Liver (tissue), 9 donors: ENCODE data around the gene DENND4A. TPM values are rescaled to one million over a fixed set of nuclear protein-coding genes. Genes with fewer than 3 reads are reported as not detected.

Experiments
- DNase-seq: peaks from one replicate; pipeline ENCODE4 v3.0.0-alpha.2; 2017; ENCODE audit warnings: low spot score
- H3K27ac ChIP-seq, 2 donors: one replicate each; pipeline ENCODE4 v1.7.0; 2013; ENCODE audit warnings: inconsistent platforms in 2 of 2, low read length in 2 of 2, control low read depth in 1 of 2, low read depth in 1 of 2, mild to moderate bottlenecking in 1 of 2
- H3K27me3 ChIP-seq, 4 donors: one replicate each; pipeline versions ENCODE4 v1.6.1 to v1.7.0; 2013; ENCODE audit warnings: low read length in 3 of 4, inconsistent platforms in 1 of 4, mild to moderate bottlenecking in 1 of 4, moderate library complexity in 1 of 4; ENCODE audit not compliant: control insufficient read depth in 4 of 4, insufficient read depth in 4 of 4
- H3K36me3 ChIP-seq, 4 donors: one replicate each; pipeline versions ENCODE4 v1.6.1 to v1.7.0; 2013; ENCODE audit warnings: low read length in 3 of 4, mild to moderate bottlenecking in 3 of 4, low read depth in 1 of 4, moderate library complexity in 1 of 4; ENCODE audit not compliant: control insufficient read depth in 4 of 4, insufficient read depth in 3 of 4
- H3K4me1 ChIP-seq, 4 donors: one replicate each; pipeline versions ENCODE4 v1.6.1 to v1.7.0; 2013; ENCODE audit warnings: low read length in 3 of 4, mild to moderate bottlenecking in 3 of 4, moderate library complexity in 1 of 4; ENCODE audit not compliant: control insufficient read depth in 4 of 4, insufficient read depth in 4 of 4
- H3K4me3 ChIP-seq, 3 donors: one replicate each; pipeline versions ENCODE4 v1.6.1 to v1.7.0; 2013; ENCODE audit warnings: low read length in 3 of 3, control low read depth in 1 of 3, low read depth in 1 of 3, mild to moderate bottlenecking in 1 of 3
- H3K9ac ChIP-seq, 2 donors: one replicate each; pipeline ENCODE4 v1.7.0; 2013; ENCODE audit warnings: low read length in 2 of 2, mild to moderate bottlenecking in 2 of 2, moderate library complexity in 2 of 2, control low read depth in 1 of 2, low read depth in 1 of 2
- H3K9me3 ChIP-seq, 4 donors: one replicate each; pipeline versions ENCODE4 v1.6.1 to v1.7.0; 2013; ENCODE audit warnings: low read length in 3 of 4; ENCODE audit not compliant: control insufficient read depth in 4 of 4
- EGR1 ChIP-seq, 2 donors: IDR thresholded peaks; 2 replicates each; pipeline ENCODE4 v1.6.1; 2016 to 2018; ENCODE audit warnings: antibody characterized with exemption in 2 of 2, low read depth in 2 of 2
- FOXA2 ChIP-seq: IDR thresholded peaks from 2 replicates; pipeline ENCODE4 v1.6.1; 2016; ENCODE audit warnings: antibody characterized with exemption
- GABPA ChIP-seq, 2 donors: IDR thresholded peaks in 1 of 2; conservative IDR thresholded peaks in 1 of 2; 2 replicates each; pipeline ENCODE4 v1.6.1; 2016; ENCODE audit warnings: antibody characterized with exemption in 2 of 2, mild to moderate bottlenecking in 1 of 2, moderate library complexity in 1 of 2
- HNF4A ChIP-seq, 2 donors: conservative IDR thresholded peaks; 2 replicates each; pipeline ENCODE4 v1.6.1; 2016; ENCODE audit warnings: antibody characterized with exemption in 2 of 2, mild to moderate bottlenecking in 2 of 2
- HNF4G ChIP-seq: IDR thresholded peaks from 2 replicates; pipeline ENCODE4 v1.6.1; 2016; ENCODE audit warnings: antibody characterized with exemption
- TAF1 ChIP-seq: conservative IDR thresholded peaks from 2 replicates; pipeline ENCODE4 v1.6.1; 2016; ENCODE audit warnings: antibody characterized with exemption, mild to moderate bottlenecking
- WGBS: extraction: QIAGEN DNeasy Blood & Tissue Kit; methylation state at CpG from one replicate; pipeline ENCODE4 v1.1.7; 2013; 5-methylcytosine and 5-hydroxymethylcytosine counted together
- polyA plus RNA-seq, 2 donors: library from polyadenylated mRNA; stranded (reverse) in 1 of 2; unstranded in 1 of 2; fragments of 200-250 nt in 1 of 2; fragments of >200 nt in 1 of 2; fragmentation: Nextera tagmentation in 1 of 2; extraction: Ambion mirVana in 1 of 2; gene quantifications; one replicate each; pipeline versions ENCODE4 v1.2.1 to v1.2.3, GENCODE V29; 2013 to 2015
- total RNA-seq, 2 donors: library from RNA; depleted of rRNA; stranded (reverse); fragments of >200 nt; gene quantifications; one replicate each; pipeline ENCODE4 v1.2.3, GENCODE V29; 2014
- TF ChIP-seq, protein P1 (sequence below): IDR thresholded peaks from 2 replicates; pipeline ENCODE4 v1.6.1; 2016; ENCODE audit warnings: antibody characterized with exemption
- TF ChIP-seq, protein P2 (sequence below): fragments of 150-350 bp; IDR thresholded peaks from 2 replicates; pipeline ENCODE4 v1.5.1; 2017; ENCODE audit warnings: improper control_type of control experiment, low read depth, low read length; ENCODE audit not compliant: missing input control
- TF ChIP-seq, protein P3 (sequence below): IDR thresholded peaks from 2 replicates; pipeline ENCODE4 v1.6.1; 2016; ENCODE audit warnings: antibody characterized with exemption
- TF ChIP-seq, protein P4 (sequence below): IDR thresholded peaks from 2 replicates; pipeline ENCODE4 v1.6.1; 2016; ENCODE audit warnings: antibody characterized with exemption, mild to moderate bottlenecking
- donor health status: healthy.
- donor health status: healthy.
- donor health status: healthy.
- donor health status: healthy.
- donor health status: healthy.

DENND4A gene
- total and polyA plus RNA-seq, 4 donors = 5.2 to 75.5 (median 23.9) TPM

DNA sequence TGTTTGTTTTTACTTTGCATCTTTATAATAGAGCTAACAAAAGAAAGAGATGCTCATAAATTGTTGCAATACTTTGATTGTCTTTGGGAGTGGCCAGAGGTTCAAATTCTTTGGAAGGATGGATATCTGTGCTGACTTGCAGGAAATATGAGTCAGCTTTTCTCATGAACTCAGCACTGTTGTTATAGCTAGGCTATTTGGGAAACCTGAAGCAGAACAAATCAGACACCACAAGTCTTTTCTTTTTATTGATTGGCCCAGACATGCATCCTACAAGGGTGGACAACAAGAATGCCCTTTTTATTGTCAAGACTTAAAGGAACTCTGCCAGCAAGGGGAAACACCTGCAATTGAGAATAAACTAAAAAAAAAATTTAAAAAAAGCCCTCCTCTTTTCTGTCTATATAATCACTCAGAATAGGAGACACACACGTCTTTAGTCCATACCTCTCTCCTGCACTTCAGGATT is 4.6 kb upstream of the DENND4A start:
- TF ChIP-seq EGR1 (IDR thresholded peaks at IDR 0.05; ENCODE audit: low read depth in 2 of 2) = no peak
- H3K36me3 ChIP-seq = no peaks in the 10 kb centered on the region
- no peak overlapping the region for H3K9ac ChIP-seq
- no peak for DNase-seq
- no peaks in the 10 kb centered on the region for H3K27me3 ChIP-seq
- H3K4me3 ChIP-seq = no peak overlapping the region
- 91% methylated on average over 1 of the region's 1 CpG for WGBS
- H3K9me3 ChIP-seq = no peaks in the 10 kb centered on the region
- no peak overlapping the region for H3K27ac ChIP-seq
- no peaks in the 10 kb centered on the region for H3K4me1 ChIP-seq

DNA sequence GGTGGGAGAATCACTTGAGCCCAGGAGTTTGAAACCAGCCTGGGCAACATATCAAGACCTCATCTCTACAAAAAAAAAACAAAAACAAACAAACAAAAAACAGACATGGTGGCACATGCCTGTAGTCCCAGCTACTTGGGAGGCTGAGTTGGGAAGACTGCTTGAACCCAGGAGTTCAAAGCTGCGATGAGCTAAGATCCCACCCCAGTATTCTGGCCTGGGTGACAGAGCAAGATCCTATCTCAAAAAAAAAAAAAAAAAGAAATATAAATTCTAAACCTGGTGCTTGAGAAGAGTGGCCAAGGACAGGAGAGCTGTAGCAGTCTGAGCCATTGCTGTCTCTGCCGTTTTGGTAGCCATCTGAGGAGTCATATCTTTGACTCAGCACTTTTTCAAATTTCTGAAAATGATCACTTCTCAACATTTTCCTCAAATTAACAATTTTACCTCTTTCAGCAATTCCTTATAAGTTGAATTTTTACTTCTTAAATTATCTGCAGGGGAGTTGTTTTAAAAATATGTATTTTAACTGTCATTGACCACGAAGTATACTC is 3.6 kb upstream of the DENND4A start:
- DNase-seq = no peak
- WGBS = 82% methylated on average over 3 of the region's 3 CpGs

More for the DNA sequence above, 3.6 kb upstream of the DENND4A start:
- Histone ChIP-seq H3K27me3 (no peaks in the 10 kb centered on the region), H3K27ac (no peak overlapping the region), H3K4me3 (no peak overlapping the region), H3K4me1 (peaks cover 0 to 2% (median 0%) of the 10 kb centered on the region in 4 donors), H3K9me3 (no peaks in the 10 kb centered on the region), H3K9ac (no peak overlapping the region), H3K36me3 (no peaks in the 10 kb centered on the region)
- no peak for TF ChIP-seq HNF4G
- TF ChIP-seq TAF1 = no peak
- TF ChIP-seq EGR1 (IDR thresholded peaks at IDR 0.05; ENCODE audit: low read depth in 2 of 2) = no peak
- TF ChIP-seq, protein P1, sequence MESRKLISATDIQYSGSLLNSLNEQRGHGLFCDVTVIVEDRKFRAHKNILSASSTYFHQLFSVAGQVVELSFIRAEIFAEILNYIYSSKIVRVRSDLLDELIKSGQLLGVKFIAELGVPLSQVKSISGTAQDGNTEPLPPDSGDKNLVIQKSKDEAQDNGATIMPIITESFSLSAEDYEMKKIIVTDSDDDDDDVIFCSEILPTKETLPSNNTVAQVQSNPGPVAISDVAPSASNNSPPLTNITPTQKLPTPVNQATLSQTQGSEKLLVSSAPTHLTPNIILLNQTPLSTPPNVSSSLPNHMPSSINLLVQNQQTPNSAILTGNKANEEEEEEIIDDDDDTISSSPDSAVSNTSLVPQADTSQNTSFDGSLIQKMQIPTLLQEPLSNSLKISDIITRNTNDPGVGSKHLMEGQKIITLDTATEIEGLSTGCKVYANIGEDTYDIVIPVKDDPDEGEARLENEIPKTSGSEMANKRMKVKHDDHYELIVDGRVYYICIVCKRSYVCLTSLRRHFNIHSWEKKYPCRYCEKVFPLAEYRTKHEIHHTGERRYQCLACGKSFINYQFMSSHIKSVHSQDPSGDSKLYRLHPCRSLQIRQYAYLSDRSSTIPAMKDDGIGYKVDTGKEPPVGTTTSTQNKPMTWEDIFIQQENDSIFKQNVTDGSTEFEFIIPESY = no peak
- TF ChIP-seq, protein P2, sequence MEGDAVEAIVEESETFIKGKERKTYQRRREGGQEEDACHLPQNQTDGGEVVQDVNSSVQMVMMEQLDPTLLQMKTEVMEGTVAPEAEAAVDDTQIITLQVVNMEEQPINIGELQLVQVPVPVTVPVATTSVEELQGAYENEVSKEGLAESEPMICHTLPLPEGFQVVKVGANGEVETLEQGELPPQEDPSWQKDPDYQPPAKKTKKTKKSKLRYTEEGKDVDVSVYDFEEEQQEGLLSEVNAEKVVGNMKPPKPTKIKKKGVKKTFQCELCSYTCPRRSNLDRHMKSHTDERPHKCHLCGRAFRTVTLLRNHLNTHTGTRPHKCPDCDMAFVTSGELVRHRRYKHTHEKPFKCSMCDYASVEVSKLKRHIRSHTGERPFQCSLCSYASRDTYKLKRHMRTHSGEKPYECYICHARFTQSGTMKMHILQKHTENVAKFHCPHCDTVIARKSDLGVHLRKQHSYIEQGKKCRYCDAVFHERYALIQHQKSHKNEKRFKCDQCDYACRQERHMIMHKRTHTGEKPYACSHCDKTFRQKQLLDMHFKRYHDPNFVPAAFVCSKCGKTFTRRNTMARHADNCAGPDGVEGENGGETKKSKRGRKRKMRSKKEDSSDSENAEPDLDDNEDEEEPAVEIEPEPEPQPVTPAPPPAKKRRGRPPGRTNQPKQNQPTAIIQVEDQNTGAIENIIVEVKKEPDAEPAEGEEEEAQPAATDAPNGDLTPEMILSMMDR = no peak
- TF ChIP-seq HNF4A (conservative IDR thresholded peaks at IDR 0.05) = no peak
- no peak for TF ChIP-seq GABPA (IDR thresholded peaks at IDR 0.05 in 1 of 2, conservative IDR thresholded peaks at IDR 0.05 in 1 of 2)
- no peak for TF ChIP-seq FOXA2
- TF ChIP-seq, protein P3, sequence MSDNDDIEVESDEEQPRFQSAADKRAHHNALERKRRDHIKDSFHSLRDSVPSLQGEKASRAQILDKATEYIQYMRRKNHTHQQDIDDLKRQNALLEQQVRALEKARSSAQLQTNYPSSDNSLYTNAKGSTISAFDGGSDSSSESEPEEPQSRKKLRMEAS = no peak
- TF ChIP-seq, protein P4, sequence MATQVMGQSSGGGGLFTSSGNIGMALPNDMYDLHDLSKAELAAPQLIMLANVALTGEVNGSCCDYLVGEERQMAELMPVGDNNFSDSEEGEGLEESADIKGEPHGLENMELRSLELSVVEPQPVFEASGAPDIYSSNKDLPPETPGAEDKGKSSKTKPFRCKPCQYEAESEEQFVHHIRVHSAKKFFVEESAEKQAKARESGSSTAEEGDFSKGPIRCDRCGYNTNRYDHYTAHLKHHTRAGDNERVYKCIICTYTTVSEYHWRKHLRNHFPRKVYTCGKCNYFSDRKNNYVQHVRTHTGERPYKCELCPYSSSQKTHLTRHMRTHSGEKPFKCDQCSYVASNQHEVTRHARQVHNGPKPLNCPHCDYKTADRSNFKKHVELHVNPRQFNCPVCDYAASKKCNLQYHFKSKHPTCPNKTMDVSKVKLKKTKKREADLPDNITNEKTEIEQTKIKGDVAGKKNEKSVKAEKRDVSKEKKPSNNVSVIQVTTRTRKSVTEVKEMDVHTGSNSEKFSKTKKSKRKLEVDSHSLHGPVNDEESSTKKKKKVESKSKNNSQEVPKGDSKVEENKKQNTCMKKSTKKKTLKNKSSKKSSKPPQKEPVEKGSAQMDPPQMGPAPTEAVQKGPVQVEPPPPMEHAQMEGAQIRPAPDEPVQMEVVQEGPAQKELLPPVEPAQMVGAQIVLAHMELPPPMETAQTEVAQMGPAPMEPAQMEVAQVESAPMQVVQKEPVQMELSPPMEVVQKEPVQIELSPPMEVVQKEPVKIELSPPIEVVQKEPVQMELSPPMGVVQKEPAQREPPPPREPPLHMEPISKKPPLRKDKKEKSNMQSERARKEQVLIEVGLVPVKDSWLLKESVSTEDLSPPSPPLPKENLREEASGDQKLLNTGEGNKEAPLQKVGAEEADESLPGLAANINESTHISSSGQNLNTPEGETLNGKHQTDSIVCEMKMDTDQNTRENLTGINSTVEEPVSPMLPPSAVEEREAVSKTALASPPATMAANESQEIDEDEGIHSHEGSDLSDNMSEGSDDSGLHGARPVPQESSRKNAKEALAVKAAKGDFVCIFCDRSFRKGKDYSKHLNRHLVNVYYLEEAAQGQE = no peak
